GM18505 (cell line): ENCODE data around the gene RND1.

Experiments used
- ATAC-seq: cut with Tn5 transposase; IDR thresholded peaks from one replicate; pipeline ENCODE4 v1.9.1; 2021; ENCODE audit not compliant: unreplicated experiment
- POLR2A ChIP-seq: IDR thresholded peaks from 4 replicates; pipeline ENCODE4 v1.6.1; 2011; ENCODE audit warnings: borderline replicate concordance; ENCODE audit not compliant: insufficient read depth, insufficient read length; ENCODE audit errors: extremely low read depth

The RND1 gene

GRCh38 chr12:48815126-48816110 is 50.3 kb downstream of the RND1 start:
- no peak for TF ChIP-seq POLR2A
- ATAC-seq = peak; percentile 30

- TF ChIP-seq POLR2A = peak; percentile 50
- ATAC-seq = peak; percentile 75
Measured at GRCh38 chr12:48814262-48815125, 51.2 kb downstream of the RND1 start.

GRCh38 chr12:48813465-48814261 is 52.0 kb downstream of the RND1 start:
- no peak for ATAC-seq
- no peak for TF ChIP-seq POLR2A

DNA sequence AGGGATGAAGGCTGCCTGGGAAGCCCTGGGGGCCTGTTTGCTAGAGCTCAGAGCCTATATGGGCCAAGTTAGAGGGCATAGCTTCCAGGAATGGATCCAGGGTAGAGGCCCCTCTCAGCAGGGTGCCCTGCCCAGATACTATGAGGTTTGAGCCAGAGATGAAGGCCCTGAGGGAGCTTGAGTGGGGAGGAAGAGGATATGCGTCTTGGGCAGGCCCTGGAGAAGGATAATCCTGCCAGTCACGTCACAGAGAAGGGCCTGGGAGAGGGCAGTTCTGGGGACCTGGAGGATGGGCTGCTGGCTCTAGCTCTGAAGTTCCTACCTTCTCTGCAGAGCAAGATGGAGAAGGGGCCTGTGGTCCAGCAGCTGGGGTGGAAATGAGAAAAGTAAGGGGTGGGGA is 53.3 kb downstream of the RND1 start:
- ATAC-seq = no peak
- no peak for TF ChIP-seq POLR2A

GRCh38 chr12:48811437-48812090 is 54.1 kb downstream of the RND1 start:
- TF ChIP-seq POLR2A = no peak
- no peak for ATAC-seq

DNA sequence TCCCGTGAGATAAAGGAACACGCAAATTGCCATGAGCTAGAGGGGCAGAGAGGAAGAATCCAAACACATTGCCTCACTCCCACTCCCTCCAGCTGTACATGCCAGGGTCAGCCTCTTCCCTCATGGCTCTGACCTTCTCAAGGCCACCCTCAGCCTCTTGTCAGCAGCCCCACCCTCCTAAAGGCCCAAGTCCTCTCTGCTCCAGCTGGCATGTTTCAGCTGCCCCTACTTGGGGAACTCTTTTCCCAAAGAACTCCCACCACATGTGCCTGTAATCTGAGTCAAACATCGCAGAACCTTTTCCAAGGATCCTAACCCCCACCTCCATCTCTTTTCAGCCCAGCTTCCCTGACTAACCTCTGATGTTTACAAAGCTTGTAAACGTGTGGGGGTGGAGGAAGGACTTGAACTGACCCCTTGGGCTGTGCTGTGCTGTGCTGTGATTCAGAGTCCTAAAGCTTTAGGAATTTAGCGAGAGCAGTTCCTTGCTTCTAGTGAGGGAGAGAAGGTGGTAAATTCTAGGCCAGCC is 54.7 kb downstream of the RND1 start:
- no peak for TF ChIP-seq POLR2A
- no peak for ATAC-seq

DNA sequence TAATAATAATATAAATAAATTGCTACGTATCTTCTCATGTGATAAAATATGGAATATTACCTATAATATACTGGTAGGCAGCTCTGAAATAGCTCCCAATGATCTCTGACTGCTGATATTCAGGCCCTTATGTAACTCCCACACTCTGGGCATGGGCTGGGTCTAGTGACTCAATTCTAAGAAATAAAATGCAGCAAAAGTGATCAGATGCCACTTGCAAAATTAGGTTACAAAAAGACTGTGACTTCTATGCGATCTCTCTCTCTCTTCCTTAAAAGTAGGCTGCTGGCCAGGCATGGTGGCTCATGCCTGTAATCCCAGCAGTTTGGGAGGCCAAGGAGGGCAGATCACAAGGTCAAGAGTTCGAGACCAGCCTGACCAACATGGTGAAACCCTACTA is 57.7 kb downstream of the RND1 start:
- no peak for ATAC-seq
- no peak for TF ChIP-seq POLR2A
